MM.1S (cell line): ENCODE measurements around the gene NSUN6.
A peak's percentile ranks its signal among the peaks of the same experiment; 100 is the strongest.

Source experiments
- DNase-seq: peaks from one replicate; pipeline ENCODE4 v3.0.0-alpha.2; 2015
- H2AFZ ChIP-seq: fragments of 300-600 bp; sonication (generic); 2 replicates; pipeline ENCODE4 v1.6.0; 2016; ENCODE audit warnings: antibody characterized with exemption, low read length
- H3F3A ChIP-seq: fragments of 300-600 bp; sonication (generic); 2 replicates; pipeline ENCODE4 v1.6.1; 2016; ENCODE audit warnings: mild to moderate bottlenecking, antibody characterized with exemption, low read length, moderate library complexity, mixed read lengths; ENCODE audit not compliant: insufficient read depth
- H3K27ac ChIP-seq: fragments of 300-600 bp; sonication (generic); 2 replicates; pipeline ENCODE4 v1.5.1; 2016; ENCODE audit warnings: mild to moderate bottlenecking, low read length
- H3K27me3 ChIP-seq: fragments of 300-600 bp; sonication (generic); replicated peaks from 2 replicates; pipeline ENCODE4 v1.6.0; 2016; ENCODE audit warnings: low read length; ENCODE audit not compliant: insufficient read depth
- H3K36me3 ChIP-seq: fragments of 300-600 bp; sonication (generic); replicated peaks from 2 replicates; pipeline ENCODE4 v1.6.1; 2016; ENCODE audit warnings: mild to moderate bottlenecking, low read length, mixed read lengths; ENCODE audit not compliant: insufficient read depth
- H3K4me1 ChIP-seq: fragments of 300-600 bp; sonication (generic); 2 replicates; pipeline ENCODE4 v1.6.1; 2016; ENCODE audit warnings: low read length, mixed read lengths
- H3K4me2 ChIP-seq: fragments of 300-600 bp; sonication (generic); 2 replicates; pipeline ENCODE4 v1.6.0; 2016; ENCODE audit warnings: low read depth, low read length
- H3K4me3 ChIP-seq: fragments of 300-600 bp; sonication (generic); 2 replicates; pipeline ENCODE4 v1.5.1; 2016; ENCODE audit warnings: low read length, mixed read lengths
- H3K79me2 ChIP-seq: fragments of 300-600 bp; sonication (generic); 2 replicates; pipeline ENCODE4 v1.6.1; 2016; ENCODE audit warnings: mixed run types, low read length, mixed read lengths
- H3K9ac ChIP-seq: fragments of 300-600 bp; sonication (generic); 2 replicates; pipeline ENCODE4 v1.6.1; 2016; ENCODE audit warnings: low read length, mixed read lengths
- H3K9me2 ChIP-seq: fragments of 300-600 bp; sonication (generic); replicated peaks from 2 replicates; pipeline ENCODE4 v1.6.1; 2016; ENCODE audit warnings: mild to moderate bottlenecking, low read length, mixed read lengths; ENCODE audit not compliant: insufficient read depth
- H3K9me3 ChIP-seq: fragments of 300-600 bp; sonication (generic); replicated peaks from 2 replicates; pipeline ENCODE4 v1.6.1; 2016; ENCODE audit warnings: mild to moderate bottlenecking, low read length, mixed read lengths; ENCODE audit not compliant: insufficient read depth
- H4K20me1 ChIP-seq: fragments of 300-600 bp; sonication (generic); 2 replicates; pipeline ENCODE4 v1.6.1; 2016; ENCODE audit warnings: mild to moderate bottlenecking, low read length, moderate library complexity, mixed read lengths; ENCODE audit not compliant: insufficient read depth
- EZH2 ChIP-seq: fragments of 300-600 bp; sonication (generic); optimal IDR thresholded peaks from 2 replicates; pipeline ENCODE3; 2017; ENCODE audit warnings: low read depth, mild to moderate bottlenecking, antibody characterized with exemption, low read length, mixed read lengths
- EZH2phosphoT487 ChIP-seq: fragments of 300-600 bp; sonication (generic); IDR thresholded peaks from 2 replicates; pipeline ENCODE4 v1.6.1; 2018; ENCODE audit warnings: antibody characterized with exemption, low read length
- TF ChIP-seq, protein P1 (sequence below): fragments of 300-600 bp; sonication (generic); IDR thresholded peaks from 2 replicates; pipeline ENCODE4 v1.5.1; 2016; ENCODE audit warnings: antibody characterized with exemption, low read length, mixed read lengths

NSUN6 gene

DNA sequence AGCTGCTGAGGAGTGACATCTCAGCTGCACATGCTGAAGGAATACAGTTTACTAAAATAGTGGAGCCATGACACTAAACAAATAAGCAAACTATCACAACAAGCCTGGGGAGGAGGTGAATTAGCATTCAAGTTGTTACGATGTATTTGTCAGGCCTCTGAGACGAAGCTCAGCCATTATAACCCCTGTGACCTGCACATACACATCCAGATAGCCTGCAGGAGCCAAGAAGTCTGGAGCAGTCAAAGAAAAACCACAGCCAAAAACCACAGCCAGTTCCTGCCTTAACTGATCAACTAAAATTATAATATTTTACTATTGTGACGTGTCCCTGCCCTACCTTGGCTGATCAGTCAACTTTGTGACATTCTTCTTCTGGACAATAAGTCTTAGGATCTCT, 68.6 kb downstream of the NSUN6 start:
- TF ChIP-seq, protein P1, sequence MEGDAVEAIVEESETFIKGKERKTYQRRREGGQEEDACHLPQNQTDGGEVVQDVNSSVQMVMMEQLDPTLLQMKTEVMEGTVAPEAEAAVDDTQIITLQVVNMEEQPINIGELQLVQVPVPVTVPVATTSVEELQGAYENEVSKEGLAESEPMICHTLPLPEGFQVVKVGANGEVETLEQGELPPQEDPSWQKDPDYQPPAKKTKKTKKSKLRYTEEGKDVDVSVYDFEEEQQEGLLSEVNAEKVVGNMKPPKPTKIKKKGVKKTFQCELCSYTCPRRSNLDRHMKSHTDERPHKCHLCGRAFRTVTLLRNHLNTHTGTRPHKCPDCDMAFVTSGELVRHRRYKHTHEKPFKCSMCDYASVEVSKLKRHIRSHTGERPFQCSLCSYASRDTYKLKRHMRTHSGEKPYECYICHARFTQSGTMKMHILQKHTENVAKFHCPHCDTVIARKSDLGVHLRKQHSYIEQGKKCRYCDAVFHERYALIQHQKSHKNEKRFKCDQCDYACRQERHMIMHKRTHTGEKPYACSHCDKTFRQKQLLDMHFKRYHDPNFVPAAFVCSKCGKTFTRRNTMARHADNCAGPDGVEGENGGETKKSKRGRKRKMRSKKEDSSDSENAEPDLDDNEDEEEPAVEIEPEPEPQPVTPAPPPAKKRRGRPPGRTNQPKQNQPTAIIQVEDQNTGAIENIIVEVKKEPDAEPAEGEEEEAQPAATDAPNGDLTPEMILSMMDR = no peak
- no peak for TF ChIP-seq EZH2phosphoT487
- TF ChIP-seq EZH2 = no peak
- H3K9me2 ChIP-seq = no peaks in the 10 kb centered on the region
- no peaks in the 10 kb centered on the region for H3K27me3 ChIP-seq
- H3K79me2 ChIP-seq = no peaks in the 10 kb centered on the region
- peak; percentile 27 for DNase-seq
- no peak overlapping the region for H3K4me3 ChIP-seq
- no peak overlapping the region for H2AFZ ChIP-seq
- no peaks in the 10 kb centered on the region for H3K9me3 ChIP-seq
- H3F3A ChIP-seq = peaks cover 8% of the 10 kb centered on the region
- H3K36me3 ChIP-seq = no peaks in the 10 kb centered on the region
- H4K20me1 ChIP-seq = no peaks in the 10 kb centered on the region
- peaks cover 16% of the 10 kb centered on the region for H3K4me1 ChIP-seq
- H3K27ac ChIP-seq = no peak overlapping the region
- no peak overlapping the region for H3K4me2 ChIP-seq
- no peak overlapping the region for H3K9ac ChIP-seq

DNA sequence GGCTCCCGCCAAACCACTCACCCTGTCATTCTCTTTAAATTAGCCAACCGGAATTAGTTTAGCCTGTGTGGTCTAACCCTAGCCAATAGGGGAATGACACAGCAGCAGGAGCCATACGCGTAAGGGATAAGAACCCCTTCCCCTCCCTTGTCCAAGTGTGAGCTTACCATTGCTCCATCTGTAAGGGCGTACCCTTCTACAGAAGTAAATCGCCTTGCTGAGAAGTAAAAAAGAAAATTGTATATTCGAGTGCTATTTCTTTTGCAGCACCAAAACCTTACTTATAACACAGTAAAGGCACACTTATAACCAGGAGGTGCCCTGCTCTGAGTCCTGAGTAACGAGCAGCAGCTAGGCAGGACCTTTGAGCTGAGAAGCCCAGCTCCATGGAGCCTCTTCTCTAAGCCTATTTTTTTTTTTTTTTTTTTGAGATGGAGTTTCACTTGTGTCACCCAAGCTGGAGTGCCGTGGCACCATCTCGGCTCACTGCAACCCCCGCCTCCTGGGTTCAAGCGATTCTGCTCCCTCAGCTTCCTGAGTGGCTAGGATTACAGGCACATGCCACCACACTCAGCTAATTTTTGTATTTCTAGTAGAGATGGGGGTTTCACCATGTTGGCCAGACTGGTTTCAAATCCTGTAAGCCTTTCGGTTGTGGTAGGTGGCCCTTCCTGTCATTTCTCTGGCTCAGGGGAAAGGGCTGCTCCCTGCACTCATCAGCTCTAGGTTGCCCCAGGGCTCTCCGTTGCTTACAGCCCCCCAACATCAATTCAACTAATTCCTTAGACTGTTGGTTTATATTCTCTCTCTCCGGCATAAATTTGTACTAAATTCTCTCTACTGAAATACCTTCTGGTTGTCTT, 73.3 kb downstream of the NSUN6 start:
- H3F3A ChIP-seq = peaks cover 10% of the 10 kb centered on the region
- H3K36me3 ChIP-seq = no peaks in the 10 kb centered on the region
- H3K27ac ChIP-seq = peak overlapping the region; percentile 59
- H3K79me2 ChIP-seq = no peaks in the 10 kb centered on the region
- no peaks in the 10 kb centered on the region for H4K20me1 ChIP-seq
- no peaks in the 10 kb centered on the region for H3K9me3 ChIP-seq
- no peak overlapping the region for H3K9ac ChIP-seq
- no peak overlapping the region for H3K4me3 ChIP-seq
- H2AFZ ChIP-seq = no peak overlapping the region
- H3K9me2 ChIP-seq = no peaks in the 10 kb centered on the region
- DNase-seq = peak; percentile 89
- peak overlapping the region; percentile 56 for H3K4me2 ChIP-seq
- peaks cover 17% of the 10 kb centered on the region for H3K4me1 ChIP-seq
- H3K27me3 ChIP-seq = no peaks in the 10 kb centered on the region
- TF ChIP-seq, protein P1 = no peak
- TF ChIP-seq EZH2phosphoT487 = no peak
- no peak for TF ChIP-seq EZH2

DNA sequence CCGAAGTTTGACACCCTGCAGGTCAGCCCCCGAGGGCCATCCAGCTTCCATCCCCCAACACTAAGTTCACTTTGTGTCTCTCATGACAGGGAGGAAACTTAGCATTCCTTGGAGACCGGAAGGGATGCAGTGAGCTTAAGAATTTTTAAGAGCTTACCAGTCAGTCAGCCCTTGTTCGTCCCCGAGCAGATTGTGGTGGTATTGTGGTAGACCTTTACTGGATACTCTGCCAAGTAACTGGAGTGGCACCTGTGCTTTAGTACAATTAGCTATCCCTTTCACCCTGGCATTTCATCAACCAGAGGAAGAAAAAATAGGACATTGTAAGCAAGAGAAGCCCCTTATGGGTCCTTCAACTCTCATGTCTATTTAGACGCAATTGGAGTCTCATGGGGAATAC, 74.8 kb downstream of the NSUN6 start:
- Histone ChIP-seq H3K27ac (no peak overlapping the region), H4K20me1 (no peaks in the 10 kb centered on the region), H3K9me2 (no peaks in the 10 kb centered on the region), H3F3A (peaks cover 10% of the 10 kb centered on the region), H3K4me3 (no peak overlapping the region), H3K27me3 (no peaks in the 10 kb centered on the region), H2AFZ (no peak overlapping the region), H3K4me2 (no peak overlapping the region), H3K36me3 (no peaks in the 10 kb centered on the region), H3K9ac (no peak overlapping the region), H3K79me2 (no peaks in the 10 kb centered on the region), H3K4me1 (peaks cover 12% of the 10 kb centered on the region), H3K9me3 (no peaks in the 10 kb centered on the region)
- TF ChIP-seq, protein P1 = no peak
- TF ChIP-seq EZH2phosphoT487 = no peak
- no peak for TF ChIP-seq EZH2
- DNase-seq = no peak
